LNCaP clone FGC (cell line): ENCODE measurements around the gene ERVMER34-1.

Experiments
- DNase-seq: peaks from one replicate; pipeline ENCODE4 v3.0.0-alpha.2; 2011; ENCODE audit warnings: low read depth
- H3K4me3 ChIP-seq: 2 replicates; pipeline ENCODE4 v1.5.1; 2011; ENCODE audit warnings: mild to moderate bottlenecking, low read depth, low read length, control low read depth
- CTCF ChIP-seq: IDR thresholded peaks from 2 replicates; pipeline ENCODE4 v1.5.1; 2012; ENCODE audit warnings: mild to moderate bottlenecking; ENCODE audit not compliant: control insufficient read depth, insufficient read depth; ENCODE audit errors: extremely low read depth

ERVMER34-1 gene

GRCh38 chr4:52750213-52750612, 1.0 kb downstream of the ERVMER34-1 start:
- TF ChIP-seq CTCF, result no peak
- no peak for DNase-seq
- H3K4me3 ChIP-seq, result no peak overlapping the region

- DNase-seq, result no peak
- TF ChIP-seq CTCF, result no peak
- no peak overlapping the region for H3K4me3 ChIP-seq
Measured at GRCh38 chr4:52748432-52748831, 2.8 kb downstream of the ERVMER34-1 start.

DNA sequence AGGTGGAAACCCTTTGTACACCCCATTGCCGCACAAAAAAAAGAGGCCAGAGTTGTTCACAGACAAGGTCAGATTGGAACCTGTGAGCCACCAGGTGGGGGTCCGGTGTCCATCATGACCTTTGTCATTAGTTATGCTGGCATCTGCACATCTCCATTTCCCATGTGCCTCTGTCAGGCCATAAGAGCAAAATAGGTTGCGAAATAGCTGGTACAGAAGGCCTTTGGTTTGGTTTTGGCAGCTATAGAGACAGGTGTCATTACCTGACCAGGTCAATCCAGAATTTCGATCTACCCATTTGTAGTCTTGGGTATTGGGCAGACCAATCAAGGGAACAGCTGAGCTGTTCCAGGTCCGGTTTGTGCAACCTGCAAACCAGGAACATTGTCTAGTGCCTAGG, 6.6 kb downstream of the ERVMER34-1 start:
- H3K4me3 ChIP-seq, result no peak overlapping the region
- no peak for TF ChIP-seq CTCF
- no peak for DNase-seq

DNA sequence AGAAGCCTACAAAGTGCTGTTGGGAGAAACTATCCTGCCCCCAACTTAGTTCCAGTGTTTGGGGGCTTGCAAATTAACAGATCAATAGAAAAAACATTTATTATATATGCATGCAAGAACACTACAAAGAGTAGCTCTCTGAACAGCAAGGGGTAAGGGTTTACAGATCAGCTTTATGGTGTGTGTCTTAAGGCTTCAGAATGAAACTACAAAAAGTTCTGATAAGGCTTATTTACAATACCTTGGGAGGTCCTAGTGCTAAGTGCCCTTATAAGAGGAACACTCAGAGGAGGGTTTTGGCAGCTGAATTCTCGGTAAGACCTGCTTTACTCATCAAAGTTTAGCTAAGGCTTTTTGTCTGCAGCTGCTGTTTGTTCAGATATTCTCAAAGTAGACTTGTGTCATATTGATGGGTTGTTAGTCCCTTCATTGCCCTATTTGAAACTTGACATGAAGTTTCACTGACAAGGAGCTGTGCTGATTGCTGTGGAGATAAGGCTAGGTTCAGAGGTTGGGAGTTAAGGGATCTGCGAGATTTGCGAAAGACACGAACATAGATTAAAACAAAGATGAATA, 7.7 kb downstream of the ERVMER34-1 start:
- DNase-seq, result no peak
- no peak overlapping the region for H3K4me3 ChIP-seq
- TF ChIP-seq CTCF, result no peak

DNA sequence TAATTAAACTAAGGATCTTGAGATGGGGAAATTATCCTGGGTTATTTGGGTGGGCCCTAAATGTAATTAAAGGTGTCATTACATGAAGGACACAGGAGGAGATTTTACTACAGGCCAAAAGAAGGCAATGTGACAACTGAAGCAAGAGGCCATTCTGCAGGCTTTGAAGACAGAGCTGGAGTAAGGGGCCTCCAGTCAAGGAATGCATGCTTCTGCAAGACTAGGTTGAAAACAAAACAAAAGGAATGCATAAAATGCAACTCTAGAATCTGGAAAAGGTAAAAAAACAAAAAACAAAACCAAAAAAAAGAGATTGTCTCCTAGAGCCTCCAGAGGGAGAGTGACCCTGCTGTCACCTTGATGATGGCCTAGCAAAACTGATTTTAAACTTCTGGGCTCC, 21.6 kb downstream of the ERVMER34-1 start:
- no peak for TF ChIP-seq CTCF
- DNase-seq, result no peak
- no peak overlapping the region for H3K4me3 ChIP-seq

- TF ChIP-seq CTCF, result no peak
- no peak overlapping the region for H3K4me3 ChIP-seq
- peak; percentile 60 for DNase-seq
Measured at GRCh38 chr4:52728691-52729240, 22.5 kb downstream of the ERVMER34-1 start.

DNA sequence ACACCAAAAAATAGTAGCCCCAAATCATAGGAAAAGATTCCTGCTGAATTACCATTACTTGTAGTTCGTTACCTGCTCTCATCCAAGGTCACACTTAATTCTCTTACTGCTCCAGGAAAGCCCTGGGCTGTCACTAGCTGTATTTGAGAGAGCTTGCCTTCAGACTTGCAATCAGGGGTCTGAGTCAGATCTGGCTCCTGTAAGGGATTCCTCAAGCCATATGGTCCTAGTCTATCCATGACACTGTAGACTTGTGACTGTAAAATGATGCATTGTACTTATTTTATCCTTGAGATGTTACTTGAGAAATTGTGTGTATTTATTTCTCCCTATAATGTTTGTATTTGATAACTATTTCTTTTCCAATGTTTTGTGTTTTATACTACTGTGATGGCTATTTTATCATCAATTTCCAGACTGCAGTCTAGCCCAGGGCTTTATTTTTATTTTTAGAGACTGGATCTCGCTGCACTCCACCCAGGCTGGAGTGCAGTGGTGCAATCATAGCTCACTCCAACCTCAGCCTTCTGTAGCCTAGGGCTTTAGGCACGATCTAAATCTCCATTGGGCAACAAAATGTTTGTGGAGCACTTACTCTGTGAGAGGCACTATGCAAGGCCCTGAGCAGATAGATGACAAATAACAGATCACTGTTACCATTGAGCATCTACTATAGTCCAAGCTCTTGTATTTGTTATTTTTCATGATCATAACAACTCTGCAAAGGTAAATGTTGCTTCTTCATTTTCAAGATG, 24.2 kb downstream of the ERVMER34-1 start:
- TF ChIP-seq CTCF, result no peak
- DNase-seq, result no peak
- no peak overlapping the region for H3K4me3 ChIP-seq
